Activated T-cell treated with anti-CD3 and anti-CD28 coated beads for 24 hours (primary cell): ENCODE data around the gene ITGA7.

Experiments used
- DNase-seq: peaks from one replicate; pipeline ENCODE4 v3.0.0-alpha.2; 2020; ENCODE audit warnings: low read depth

The ITGA7 gene

DNA sequence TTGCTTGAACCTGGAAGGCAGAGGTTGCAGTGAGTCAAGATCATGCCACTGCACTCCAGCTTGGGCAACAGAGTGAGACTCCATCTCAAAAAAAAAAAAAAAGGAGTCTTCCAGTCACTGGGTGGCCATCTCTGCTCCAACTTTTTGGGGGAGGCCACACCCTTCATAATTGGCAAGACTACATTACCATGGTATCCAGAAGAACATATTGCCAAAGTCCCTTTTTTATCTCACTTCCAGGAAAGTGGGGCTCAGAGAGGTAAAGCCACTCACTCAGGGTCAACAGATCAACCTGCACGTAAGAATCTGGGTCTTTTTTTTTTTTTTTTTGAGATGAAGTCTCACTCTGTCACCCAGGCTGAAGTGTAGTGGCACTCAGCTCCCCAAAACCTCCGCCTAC is 26.2 kb upstream of the ITGA7 start:
- no peak for DNase-seq

DNA sequence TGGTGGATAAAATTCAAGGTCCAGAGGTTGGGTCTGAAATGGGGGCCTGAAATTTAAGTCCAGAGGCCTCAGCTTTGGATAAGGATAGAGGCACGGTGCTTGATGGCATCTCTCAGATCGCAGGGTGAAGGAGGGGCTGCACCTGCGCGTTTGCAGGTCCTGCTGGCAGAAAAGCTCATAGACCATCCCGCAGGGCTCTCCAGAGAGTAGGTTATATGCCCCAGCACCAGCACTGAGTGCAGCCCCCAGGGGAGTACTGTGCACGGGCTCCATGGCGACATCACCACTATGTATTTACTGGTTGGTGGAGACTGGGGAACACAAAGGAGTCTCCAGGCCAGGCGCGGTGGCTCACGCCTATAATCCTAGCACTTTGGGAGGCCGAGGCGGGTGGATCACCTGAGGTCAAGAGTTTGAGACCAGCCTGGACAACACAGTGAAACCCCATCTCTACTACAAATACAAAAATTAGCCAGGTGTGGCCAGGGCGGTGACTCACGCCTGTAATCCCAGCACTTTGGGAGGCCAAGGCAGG is 25.4 kb upstream of the ITGA7 start:
- no peak for DNase-seq

DNA sequence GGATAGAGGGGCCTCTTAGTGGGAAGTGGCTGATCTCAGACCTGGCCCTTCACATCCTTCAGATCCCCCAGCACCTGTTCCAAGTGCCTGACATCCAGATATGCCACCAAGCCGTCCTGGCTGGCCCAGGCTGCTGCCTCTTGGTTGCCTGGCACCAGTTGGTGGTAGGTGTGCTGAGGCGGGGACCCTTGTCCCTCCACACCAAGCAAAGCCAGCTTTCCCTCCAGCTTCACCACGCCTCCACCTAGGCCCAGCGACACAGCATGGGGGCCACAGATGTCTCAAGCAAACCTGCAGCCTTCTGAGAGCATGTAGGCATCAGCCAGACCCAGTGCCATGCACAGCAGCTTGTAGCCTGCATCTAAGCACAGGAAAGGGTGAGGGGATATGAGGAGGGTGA is 24.6 kb upstream of the ITGA7 start:
- DNase-seq, result no peak

DNA sequence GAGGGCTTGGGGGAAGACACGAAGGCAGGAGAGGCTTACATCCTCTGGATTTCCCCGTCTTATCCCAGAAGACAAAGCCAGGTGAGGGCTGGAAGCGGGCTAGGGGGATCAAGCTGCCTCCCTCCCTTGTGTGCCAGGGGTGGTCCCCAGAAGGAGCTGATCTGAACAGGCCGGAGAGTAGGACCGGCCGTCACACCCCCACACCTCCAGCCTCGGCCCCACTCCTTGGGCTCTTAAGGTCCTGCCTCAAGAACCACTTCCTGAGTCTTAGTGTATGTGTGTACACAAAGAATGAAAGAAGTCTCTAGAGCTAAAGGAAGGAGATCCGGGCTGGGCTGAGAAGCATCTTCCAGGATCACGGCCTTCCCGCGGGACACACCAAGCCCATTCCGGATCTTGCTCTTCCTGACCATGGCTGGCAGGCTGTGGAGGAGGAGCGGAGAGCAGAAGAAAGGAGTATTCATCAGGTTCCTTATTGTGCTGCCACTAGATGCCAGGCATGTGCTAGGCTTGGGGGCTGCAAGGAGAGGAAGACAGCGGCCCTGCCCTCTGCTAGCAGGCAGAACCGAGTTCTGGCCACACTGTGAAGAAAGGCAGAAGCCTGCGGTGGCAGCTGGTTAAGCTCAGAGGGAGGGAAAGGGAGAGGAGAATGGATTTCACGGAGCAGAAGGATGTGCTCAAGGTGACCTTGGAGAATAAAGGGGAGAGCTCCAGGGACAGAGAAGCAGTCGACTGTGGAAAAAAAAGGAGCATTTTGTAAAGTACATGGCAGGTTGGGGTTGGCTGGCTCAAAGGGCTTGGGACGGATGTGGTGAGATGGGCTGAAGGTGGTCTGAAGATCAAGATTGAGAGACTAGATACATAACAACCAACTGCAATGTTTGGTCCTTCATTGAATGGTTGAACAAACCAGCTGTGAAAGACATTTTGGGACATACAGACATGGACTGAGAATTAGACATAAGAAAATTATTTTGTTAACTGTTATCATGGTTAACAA is 22.4 kb upstream of the ITGA7 start:
- no peak for DNase-seq

DNA sequence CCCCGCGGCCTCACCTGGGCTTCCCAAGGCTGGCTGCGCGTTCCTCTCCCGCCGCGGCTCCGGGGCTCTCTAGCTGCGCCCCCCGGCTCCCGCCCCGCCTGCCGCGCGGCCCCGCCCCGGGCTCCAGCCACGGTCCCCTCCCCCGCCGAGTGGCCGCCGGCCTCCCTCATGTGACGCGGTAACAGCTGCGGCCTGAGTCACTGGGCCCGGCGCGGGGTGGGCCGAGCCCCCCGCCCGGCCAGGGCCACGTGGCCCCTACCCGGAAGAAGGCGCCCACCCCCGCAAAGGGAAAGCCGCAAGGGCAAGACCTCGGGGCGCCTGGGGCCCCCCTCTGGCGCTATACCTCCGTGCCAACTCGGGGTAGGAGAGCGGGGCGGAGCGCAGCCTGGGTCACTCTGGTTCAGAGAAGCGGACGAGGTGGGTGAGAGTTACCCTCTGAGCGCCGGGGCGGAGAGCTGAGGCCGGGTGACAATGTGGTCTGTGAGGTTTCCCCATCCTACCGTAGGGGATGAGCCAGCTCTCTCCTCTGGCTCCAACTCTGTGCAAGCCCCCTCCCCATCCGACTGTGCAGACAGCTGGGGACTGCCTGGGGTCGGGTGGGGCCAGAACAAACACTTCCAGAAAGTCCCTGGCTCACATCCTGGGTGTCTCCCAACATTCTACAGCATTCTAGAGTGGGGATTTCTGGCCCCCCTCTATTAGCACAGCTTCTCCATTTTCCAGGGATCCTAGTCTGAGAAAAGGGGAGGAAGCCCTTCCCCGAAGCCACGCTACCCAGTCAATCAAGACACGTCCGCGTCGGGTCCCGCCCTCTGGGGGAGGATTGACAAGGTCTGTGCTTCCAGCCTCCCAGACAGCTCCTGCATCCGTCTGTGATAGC is 21.5 kb upstream of the ITGA7 start, which contains the start of gene CD63:
Gene CD63 (minus strand): TSS at position 71 of the 880 bp plus-strand sequence. CDS start 668 bp downstream, outside the sequence.
- DNase-seq, result peak; percentile 69

DNA sequence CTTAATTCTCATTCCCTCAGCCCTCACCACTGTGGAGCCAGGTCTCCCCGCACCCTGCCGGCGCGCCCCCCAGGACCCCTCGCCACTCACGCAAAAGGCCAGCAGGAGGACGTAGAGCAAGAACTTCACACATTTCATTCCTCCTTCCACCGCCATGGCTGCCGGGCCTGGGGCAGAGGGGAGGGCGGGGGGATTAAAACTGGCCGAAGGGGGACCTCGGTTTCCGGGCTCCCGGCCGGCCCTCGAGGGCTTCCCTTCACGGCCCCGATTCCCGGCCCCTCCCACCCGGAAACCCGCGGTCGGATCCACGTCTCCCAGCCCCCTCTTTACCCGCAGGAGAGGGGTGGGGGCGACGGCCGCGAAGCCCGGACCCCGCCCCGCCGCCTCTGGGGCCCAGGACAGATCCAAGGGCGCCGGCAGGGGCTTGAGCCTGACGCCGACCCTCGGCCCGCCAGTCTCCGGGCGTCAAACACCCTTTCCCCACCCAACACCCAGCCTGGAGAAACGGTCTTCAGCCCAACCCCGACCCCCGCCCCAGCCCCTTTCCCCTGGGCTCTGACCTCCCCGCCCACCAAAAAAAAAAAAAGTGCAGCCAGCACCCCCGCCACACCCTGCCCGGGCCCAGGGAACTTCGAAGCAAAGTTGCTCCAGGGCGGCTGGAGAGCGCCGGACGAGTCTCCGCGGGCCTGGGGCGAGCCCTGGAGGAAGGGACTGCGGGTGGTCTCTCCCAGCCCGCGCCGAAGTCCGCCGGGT is 20.7 kb upstream of the ITGA7 start:
- DNase-seq, result no peak

DNA sequence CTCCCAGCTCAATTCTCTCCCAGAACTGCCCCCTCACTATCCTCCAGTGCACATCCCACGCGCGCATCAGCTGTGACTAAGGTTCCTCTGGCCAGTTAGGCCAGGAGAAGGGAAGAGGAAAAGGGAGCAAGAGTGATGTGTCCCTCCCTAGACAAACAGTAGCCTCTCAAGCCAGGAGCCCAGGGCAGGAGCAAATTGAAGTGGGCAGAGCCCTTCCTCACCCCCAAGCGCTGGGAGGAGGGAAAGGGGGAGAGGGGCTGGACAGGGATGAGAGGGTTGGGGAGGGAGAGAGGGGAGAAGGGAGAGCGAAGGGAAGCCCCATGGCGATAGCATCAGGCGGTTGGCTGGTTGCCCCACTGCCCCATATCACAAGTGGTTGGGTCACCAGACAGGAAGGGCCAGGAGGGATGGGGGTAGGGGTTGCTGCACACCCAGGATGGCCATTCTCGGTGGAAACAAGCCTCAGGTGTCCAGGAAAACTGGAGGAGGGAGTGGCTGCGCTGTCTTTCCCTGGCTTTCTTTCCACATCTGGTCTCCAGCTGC is 20.0 kb upstream of the ITGA7 start:
- DNase-seq, result no peak

DNA sequence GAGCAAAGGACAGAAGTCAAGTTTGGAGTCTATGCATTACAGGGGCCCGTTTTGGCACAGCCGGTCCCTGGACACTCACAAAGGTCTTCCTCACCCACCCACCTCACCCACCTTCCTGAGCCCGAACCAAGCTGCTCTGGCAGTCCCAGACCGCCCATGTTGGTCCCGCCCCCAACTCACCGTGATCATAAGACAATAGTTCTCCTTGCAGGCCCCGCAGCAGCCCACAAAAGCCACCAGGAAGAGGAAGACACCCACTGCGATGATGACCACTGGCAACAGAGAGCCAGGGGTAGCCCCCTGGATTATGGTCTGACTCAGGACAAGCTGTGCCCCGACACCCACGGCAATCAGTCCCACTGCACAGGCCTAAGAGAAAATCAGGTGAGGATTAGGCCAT is 19.3 kb upstream of the ITGA7 start:
- no peak for DNase-seq

DNA sequence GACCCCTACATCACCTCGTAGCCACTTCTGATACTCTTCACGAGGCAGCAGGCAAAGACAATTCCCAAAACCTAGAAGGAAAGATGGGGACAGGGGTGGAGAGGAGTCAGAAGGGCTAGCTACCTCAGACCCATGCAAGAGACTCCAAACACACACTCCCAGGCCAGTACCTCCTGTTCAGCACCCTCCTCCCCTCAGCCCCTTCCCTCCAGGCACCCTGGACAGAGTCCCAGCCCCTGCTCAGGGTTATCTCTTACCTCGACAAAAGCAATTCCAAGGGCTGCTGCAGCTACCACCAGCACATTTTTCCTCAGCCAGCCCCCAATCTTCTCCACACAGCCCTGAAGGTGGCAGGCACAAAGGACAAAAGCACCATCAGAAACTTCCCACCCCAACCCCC is 17.9 kb upstream of the ITGA7 start:
- DNase-seq, result no peak

DNA sequence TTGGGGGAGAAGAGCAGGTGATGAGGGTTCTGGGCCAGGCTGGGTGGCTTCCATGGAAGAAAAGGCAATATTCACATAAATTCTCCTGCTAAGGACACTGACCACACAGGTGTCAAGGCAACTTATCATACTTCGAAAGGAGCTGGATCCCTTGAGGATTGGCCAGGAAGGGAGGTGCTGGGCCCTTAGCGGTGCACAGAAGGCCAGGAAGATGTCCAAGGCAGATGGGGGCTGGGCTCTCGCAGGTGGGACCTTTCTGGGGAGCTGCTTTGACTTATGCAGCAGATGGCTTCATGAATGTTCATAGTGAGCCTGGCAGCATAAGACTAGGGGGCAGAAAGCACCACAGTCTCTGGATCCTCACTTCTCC is 17.2 kb upstream of the ITGA7 start:
- no peak for DNase-seq

DNA sequence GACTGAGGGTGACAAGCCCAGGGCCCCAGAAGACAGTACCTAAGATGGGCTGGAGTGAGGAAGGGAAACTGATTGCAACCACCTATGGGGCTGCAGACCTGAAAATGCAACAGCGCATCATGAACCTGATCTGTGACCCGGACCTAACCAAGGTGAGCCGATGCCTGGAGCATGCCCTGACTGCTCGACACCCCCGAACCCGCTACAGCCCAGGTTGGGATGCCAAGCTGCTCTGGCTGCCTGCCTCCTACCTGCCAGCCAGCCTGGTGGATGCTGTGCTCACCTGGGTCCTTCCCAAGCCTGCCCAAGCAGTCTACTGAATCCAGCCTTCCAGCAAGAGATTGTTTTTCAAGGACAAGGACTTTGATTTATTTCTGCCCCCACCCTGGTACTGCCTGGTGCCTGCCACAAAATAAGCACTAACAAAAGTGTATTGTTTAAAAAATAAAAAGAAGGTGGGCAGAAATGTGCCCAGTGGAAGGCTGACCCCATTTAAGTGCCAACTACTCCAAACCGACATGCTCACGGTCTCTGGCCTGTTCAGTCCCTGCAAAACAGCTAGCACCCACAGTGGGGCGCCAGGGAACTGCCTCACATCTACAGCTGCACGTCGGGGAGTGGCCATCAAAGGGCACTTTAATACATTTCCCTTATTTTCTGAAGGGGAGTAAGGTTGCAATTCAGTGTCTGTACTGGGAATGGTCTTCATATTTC is 16.7 kb upstream of the ITGA7 start:
- peak; percentile 39 for DNase-seq

DNA sequence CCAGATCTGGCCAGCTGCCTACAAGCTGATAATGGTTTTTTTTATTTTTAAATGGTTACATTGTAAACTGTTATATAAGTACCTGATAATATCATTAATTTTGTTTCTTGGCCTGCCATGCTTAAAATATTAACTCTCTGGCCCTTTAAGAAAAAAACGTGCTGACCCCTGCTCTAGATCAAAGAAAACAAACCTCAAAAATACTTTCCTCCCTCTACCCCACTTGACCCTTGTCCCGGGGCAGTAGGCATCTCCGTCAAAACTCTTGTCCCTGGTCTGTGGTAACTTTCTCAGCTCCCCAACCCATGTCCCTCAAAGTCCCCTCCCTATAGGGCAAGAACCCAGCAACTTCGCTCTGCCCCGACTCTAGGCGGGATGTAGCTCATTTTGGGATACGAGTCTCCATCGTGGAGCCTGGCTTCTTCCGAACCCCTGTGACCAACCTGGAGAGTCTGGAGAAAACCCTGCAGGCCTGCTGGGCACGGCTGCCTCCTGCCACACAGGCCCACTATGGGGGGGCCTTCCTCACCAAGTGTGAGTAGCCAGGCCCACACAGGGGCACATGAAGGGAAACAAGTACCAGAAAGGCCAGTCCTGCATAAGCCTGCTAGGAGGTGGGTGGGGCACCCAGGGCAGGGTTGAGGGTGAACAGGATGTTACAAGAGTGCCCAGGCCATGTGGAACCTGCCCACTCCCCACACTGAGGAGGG is 16.0 kb upstream of the ITGA7 start:
- DNase-seq, result no peak

DNA sequence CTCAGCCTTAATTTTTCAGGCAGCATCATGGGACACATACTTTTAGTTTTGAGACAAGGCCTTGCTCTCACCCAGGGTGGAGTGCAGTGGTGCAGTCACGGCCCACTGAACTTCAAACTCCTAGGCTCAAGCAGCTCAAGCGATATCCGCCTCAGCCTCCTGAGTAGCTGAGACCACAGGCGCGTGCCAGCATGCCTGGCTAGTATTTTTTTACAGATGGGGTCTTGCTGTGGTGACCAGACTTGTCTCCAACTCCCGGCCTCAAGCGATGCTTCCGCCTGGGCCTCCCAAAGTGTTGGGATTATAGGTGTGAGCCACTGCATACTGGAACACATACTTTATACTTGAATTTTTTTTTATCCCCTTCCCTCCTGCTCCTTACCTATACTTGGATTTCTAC is 15.2 kb upstream of the ITGA7 start:
- no peak for DNase-seq

DNA sequence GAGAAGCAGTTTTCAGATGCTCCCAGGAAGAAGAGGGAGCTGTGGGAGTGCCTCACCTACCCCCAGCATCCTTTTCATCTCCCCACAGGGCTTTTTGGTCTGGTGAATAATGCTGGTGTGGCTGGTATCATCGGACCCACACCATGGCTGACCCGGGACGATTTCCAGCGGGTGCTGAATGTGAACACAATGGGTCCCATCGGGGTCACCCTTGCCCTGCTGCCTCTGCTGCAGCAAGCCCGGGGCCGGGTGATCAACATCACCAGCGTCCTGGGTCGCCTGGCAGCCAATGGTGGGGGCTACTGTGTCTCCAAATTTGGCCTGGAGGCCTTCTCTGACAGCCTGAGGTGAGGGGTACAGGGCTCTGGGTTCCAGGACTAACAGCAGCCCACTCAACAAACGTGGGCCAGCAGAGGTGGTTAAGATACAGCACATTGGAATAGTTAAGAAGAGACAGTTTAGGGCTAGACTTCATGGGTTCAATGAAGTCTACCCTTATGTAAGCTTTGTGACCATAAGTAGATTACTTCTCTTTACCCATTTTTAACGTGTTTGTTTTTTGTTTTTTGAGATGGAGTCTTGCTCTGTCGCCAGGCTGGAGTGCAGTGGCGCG is 14.0 kb upstream of the ITGA7 start:
- DNase-seq, result no peak

DNA sequence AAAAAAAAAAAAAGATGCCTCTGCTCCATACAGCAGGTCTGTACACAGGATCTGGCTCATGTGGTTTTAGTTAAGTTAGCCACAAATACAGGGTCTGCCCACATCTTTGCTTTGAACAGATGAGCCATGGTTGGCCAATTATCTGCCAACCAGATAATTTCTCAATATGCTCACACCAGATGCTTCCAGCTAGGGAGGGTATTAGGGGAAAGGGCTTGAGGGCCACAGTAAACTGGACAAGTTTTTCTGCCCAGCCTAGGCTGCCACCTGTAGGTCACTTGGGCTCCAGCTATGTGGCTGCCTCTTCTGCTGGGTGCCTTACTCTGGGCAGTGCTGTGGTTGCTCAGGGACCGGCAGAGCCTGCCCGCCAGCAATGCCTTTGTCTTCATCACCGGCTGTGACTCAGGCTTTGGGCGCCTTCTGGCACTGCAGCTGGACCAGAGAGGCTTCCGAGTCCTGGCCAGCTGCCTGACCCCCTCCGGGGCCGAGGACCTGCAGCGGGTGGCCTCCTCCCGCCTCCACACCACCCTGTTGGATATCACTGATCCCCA is 13.3 kb upstream of the ITGA7 start:
- DNase-seq, result no peak

DNA sequence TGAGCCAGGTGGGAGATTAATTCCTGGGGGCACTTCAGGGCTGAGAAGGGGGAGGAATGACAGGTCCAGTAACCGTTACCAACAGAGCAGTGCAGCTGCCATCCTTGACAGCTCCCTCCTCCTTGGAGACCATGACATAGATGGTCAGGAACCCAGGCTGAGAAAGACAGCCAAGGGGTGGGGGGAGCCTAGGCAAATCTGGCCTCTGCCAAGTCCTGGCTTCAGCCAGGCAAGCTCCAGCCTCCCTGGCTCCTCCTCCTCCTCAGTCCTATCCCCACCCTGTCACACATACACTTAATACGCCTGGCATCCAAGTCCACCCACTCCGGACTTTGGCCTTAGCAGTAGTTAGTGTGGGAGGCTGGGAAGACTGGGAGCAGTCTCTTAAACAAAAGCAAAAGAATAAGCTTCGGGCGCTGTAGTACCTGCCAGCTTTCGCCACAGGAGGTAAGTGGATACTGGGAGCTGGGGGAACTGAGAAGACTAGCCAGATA is 12.4 kb upstream of the ITGA7 start, which contains the start of gene RDH5:
Gene RDH5 (plus strand): TSS at position 323 of the 494 bp plus-strand sequence. CDS start 792 bp downstream, outside the sequence.
- DNase-seq, result no peak

DNA sequence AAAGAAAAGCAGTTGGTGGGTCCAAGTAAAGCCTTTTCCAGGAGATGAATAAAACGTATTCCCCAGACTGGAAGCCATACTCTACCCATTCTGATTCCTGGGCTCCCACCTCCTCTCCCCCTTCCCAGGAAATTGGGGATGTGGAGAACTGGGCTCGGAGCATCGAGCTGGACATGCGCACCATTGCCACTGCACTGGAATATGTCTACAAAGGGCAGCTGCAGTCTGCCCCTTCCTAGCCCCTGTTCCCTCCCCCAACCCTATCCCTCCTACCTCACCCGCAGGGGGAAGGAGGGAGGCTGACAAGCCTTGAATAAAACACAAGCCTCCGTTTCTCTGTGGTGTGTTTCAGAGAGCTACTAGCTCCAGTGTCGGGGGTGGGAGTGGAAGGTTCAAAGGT is 11.7 kb upstream of the ITGA7 start:
- no peak for DNase-seq

DNA sequence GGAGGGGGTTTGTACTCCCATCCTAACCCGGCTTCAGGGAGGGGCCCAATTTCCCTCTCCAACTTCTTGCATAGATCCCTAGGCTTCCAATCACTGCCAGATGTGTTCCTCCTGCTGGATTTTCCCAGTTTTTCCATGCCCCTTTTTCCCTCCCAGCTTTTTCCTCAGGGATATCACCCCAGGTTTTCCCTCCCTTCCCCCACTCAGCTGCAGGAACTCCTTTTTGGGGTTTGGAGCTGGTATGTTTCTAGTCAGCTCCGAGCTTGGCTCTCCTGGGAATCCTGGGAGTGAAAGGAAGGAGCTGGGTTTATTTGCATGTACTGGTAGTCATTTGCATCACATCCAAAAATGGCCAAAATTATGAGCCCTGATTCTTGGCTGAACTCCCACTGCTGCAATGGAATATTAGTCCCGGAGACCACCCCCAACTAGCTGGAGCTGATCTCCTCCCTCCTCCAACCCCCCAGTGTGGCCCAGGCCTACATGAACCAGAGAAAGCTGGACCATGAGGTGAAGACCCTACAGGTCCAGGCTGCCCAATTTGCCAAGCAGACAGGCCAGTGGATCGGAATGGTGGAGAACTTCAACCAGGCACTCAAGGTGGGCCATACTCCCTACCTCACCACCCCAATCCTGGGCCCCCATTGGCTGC is 11.0 kb upstream of the ITGA7 start:
- no peak for DNase-seq

DNA sequence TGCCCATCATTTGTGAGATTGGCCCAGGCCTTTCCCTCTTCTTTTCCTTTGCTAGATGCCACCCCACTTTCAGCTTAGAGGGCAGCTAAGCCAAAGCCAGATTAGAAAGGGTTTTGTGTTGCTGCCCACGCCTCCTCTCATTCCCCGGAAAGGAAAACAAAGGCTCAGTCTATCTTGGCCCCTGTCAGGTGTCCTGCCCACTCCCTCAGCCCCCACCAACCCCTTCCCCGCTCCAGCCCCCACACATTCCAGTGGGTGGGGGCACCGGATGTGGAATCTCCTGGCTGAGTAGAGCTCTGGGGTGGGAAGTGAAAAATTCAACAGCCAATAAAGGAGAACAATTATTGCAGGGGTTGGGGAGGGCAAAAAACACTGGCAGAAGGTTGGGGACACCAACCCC is 10.3 kb upstream of the ITGA7 start:
- DNase-seq, result no peak
